GM23338 (cell line): Measurements from ENCODE around the gene IGSF6. TPM values are rescaled to one million over a fixed set of nuclear protein-coding genes. Genes with fewer than 3 reads are reported as not detected.

Experiments used
- ATAC-seq: fragments of 200-7000 bp; cut with Tn5 transposase; 3 replicates; pipeline ENCODE4 v1.9.1; 2020
- DNase-seq: peaks from one replicate; pipeline ENCODE4 v3.0.0-alpha.2; 2015; ENCODE audit warnings: low spot score
- H2AFZ ChIP-seq: fragments of 200-600 bp; sonication (generic); 2 replicates; pipeline ENCODE4 v1.8.0; 2016; ENCODE audit warnings: antibody characterized with exemption, mild to moderate bottlenecking, moderate library complexity
- H3F3A ChIP-seq: fragments of 200-600 bp; sonication (generic); replicated peaks from 2 replicates; pipeline ENCODE4 v1.8.0; 2017; ENCODE audit warnings: antibody characterized with exemption, mixed run types, low read depth
- H3K27ac ChIP-seq: fragments of 200-600 bp; sonication (generic); 2 replicates; pipeline ENCODE4 v1.6.1; 2016; ENCODE audit warnings: low read depth
- H3K27me3 ChIP-seq: fragments of 200-600 bp; sonication (generic); 2 replicates; pipeline ENCODE4 v1.8.0; 2016; ENCODE audit warnings: mild to moderate bottlenecking, mixed run types, moderate library complexity; ENCODE audit not compliant: insufficient read depth
- H3K36me3 ChIP-seq: fragments of 200-600 bp; sonication (generic); 2 replicates; pipeline ENCODE4 v1.8.0; 2016; ENCODE audit warnings: mild to moderate bottlenecking; ENCODE audit not compliant: insufficient read depth
- H3K4me1 ChIP-seq: fragments of 200-600 bp; sonication (generic); 2 replicates; pipeline ENCODE4 v1.8.0; 2016; ENCODE audit warnings: mild to moderate bottlenecking, moderate library complexity; ENCODE audit not compliant: insufficient read depth
- H3K4me2 ChIP-seq: fragments of 200-600 bp; sonication (generic); 2 replicates; pipeline ENCODE4 v1.7.1; 2017; ENCODE audit warnings: mixed run types
- H3K4me3 ChIP-seq: fragments of 200-600 bp; sonication (generic); 2 replicates; pipeline ENCODE4 v1.6.1; 2016; ENCODE audit warnings: mixed run types
- H3K79me2 ChIP-seq: fragments of 200-600 bp; sonication (generic); replicated peaks from 2 replicates; pipeline ENCODE4 v1.8.0; 2017; ENCODE audit warnings: mild to moderate bottlenecking; ENCODE audit not compliant: insufficient read depth
- H3K9me2 ChIP-seq: fragments of 200-600 bp; sonication (generic); 2 replicates; pipeline ENCODE4 v1.8.0; 2017; ENCODE audit not compliant: insufficient read depth
- H4K20me1 ChIP-seq: fragments of 200-600 bp; sonication (generic); replicated peaks from 2 replicates; pipeline ENCODE4 v1.8.0; 2017; ENCODE audit warnings: mild to moderate bottlenecking; ENCODE audit not compliant: insufficient read depth
- H3K27ac Mint-ChIP-seq: 2 replicates; pipeline ENCODE4 v1.8.0; 2020; ENCODE audit warnings: inconsistent platforms, mild to moderate bottlenecking, moderate library complexity, mixed read lengths
- H3K27me3 Mint-ChIP-seq: 3 replicates; pipeline ENCODE4 v1.8.0; 2022; ENCODE audit warnings: low read depth, mild to moderate bottlenecking, moderate library complexity, mixed read lengths, inconsistent platforms; ENCODE audit not compliant: insufficient read depth, poor library complexity
- H3K36me3 Mint-ChIP-seq: 3 replicates; pipeline ENCODE4 v1.8.0; 2021; ENCODE audit warnings: low read depth, mild to moderate bottlenecking, inconsistent platforms, moderate library complexity, mixed read lengths
- H3K4me1 Mint-ChIP-seq: 3 replicates; pipeline ENCODE4 v1.8.0; 2020; ENCODE audit warnings: mild to moderate bottlenecking, inconsistent platforms, mixed read lengths
- H3K4me3 Mint-ChIP-seq: 3 replicates; pipeline ENCODE4 v1.8.0; 2021; ENCODE audit warnings: moderate library complexity, mild to moderate bottlenecking, inconsistent platforms, mixed read lengths
- H3K9me3 Mint-ChIP-seq: 3 replicates; pipeline ENCODE4 v1.8.0; 2020; ENCODE audit warnings: moderate library complexity, mild to moderate bottlenecking, inconsistent platforms, mixed read lengths
- CREB1 ChIP-seq: fragments of 250-450 bp; sonication (Bioruptor Pico); IDR thresholded peaks from 2 replicates; pipeline ENCODE4 v1.5.0; 2020; ENCODE audit warnings: low read depth, mild to moderate bottlenecking, moderate library complexity
- CTCF ChIP-seq, 2 experiments: fragments of 200-600 bp in 1 of 2; sonication (generic) in 1 of 2; conservative IDR thresholded peaks; 2 replicates each; pipeline versions ENCODE4 v1.5.1 to v1.6.1; 2016 to 2017; ENCODE audit warnings: antibody characterized with exemption in 2 of 2, low read depth in 2 of 2, mild to moderate bottlenecking in 2 of 2, moderate library complexity in 1 of 2
- EZH2phosphoT487 ChIP-seq: fragments of 200-600 bp; sonication (generic); IDR thresholded peaks from one replicate; pipeline ENCODE4 v1.8.1; 2018; ENCODE audit warnings: antibody characterized with exemption; ENCODE audit not compliant: unreplicated experiment
- JUNB ChIP-seq: IDR thresholded peaks from one replicate; pipeline ENCODE4 v1.6.1; 2016; ENCODE audit warnings: antibody characterized with exemption; ENCODE audit not compliant: unreplicated experiment
- STAT1 ChIP-seq: IDR thresholded peaks from one replicate; pipeline ENCODE4 v1.6.1; 2016; ENCODE audit warnings: antibody characterized with exemption; ENCODE audit not compliant: unreplicated experiment
- ZNF114 ChIP-seq: fragments of 250-450 bp; sonication (Bioruptor Pico); IDR thresholded peaks from 2 replicates; pipeline ENCODE4 v1.5.0; 2020; ENCODE audit warnings: mild to moderate bottlenecking, moderate library complexity
- ZNF331 ChIP-seq: fragments of 250-450 bp; sonication (Bioruptor Pico); IDR thresholded peaks from 2 replicates; pipeline ENCODE4 v1.5.0; 2020; ENCODE audit warnings: low read depth, mild to moderate bottlenecking, moderate library complexity
- polyA plus RNA-seq: library from polyadenylated mRNA; unstranded; fragments of >200 nt; fragmentation: Nextera tagmentation; extraction: Ambion mirVana; gene quantifications from 2 replicates; pipeline ENCODE4 v1.2.1, GENCODE V29; 2016
- total RNA-seq: library from RNA; depleted of rRNA; stranded (reverse); fragments of >200 nt; shearing (Covaris generic); gene quantifications from 2 replicates; pipeline ENCODE4 v1.2.3, GENCODE V29; 2014
- TF ChIP-seq, protein P1 (sequence below): fragments of 250-450 bp; sonication (Bioruptor Pico); IDR thresholded peaks from 2 replicates; pipeline ENCODE4 v1.5.0; 2020; ENCODE audit warnings: mild to moderate bottlenecking, moderate library complexity
- TF ChIP-seq, protein P2 (sequence below): IDR thresholded peaks from one replicate; pipeline ENCODE4 v1.6.1; 2018; ENCODE audit warnings: antibody characterized with exemption; ENCODE audit not compliant: unreplicated experiment

The IGSF6 gene
- total and polyA plus RNA-seq, 2 experiments from 2014 or later: 0.19 TPM; not detected in 1

- H3K36me3 ChIP-seq: 0 out of 2 replicates have a peak, but pooled peaks cover 5% of the 10 kb centered on the region
- H3K9me2 ChIP-seq: no peaks in the 10 kb centered on the region
- peaks cover 57% of the 10 kb centered on the region for H3K79me2 ChIP-seq
- no peaks in the 10 kb centered on the region for H3F3A ChIP-seq
- H4K20me1 ChIP-seq: peaks cover 12% of the 10 kb centered on the region
- H3K4me1 Mint-ChIP-seq: peaks cover 6% of the 10 kb centered on the region; the same call in 2 of the 3 replicates
- DNase-seq (no peak), ATAC-seq (no peak)
- no peak overlapping the region for H2AFZ ChIP-seq
- H3K36me3 Mint-ChIP-seq: peaks cover 15% of the 10 kb centered on the region
- no peaks in the 10 kb centered on the region for H3K27me3 ChIP-seq
- H3K27ac Mint-ChIP-seq: no peak overlapping the region
- no peak overlapping the region for H3K4me3 Mint-ChIP-seq
- no peak overlapping the region for H3K4me2 ChIP-seq
- H3K27ac ChIP-seq: no peak overlapping the region
- H3K9me3 Mint-ChIP-seq: no peaks in the 10 kb centered on the region
- no peak for TF ChIP-seq CREB1 (CRISPR knock-in tag)
- no peak for TF ChIP-seq EZH2phosphoT487
- TF ChIP-seq ZNF114 (CRISPR knock-in tag): no peak
- H3K4me3 ChIP-seq: no peak overlapping the region
- 0 out of 2 replicates have a peak, but pooled peaks cover under 1% of the 10 kb centered on the region for H3K4me1 ChIP-seq
- peaks cover 2% of the 10 kb centered on the region for H3K27me3 Mint-ChIP-seq
These were observed 34.8 kb downstream of the IGSF6 start for GRCh38 chr16:21617607-21618006.

GRCh38 chr16:21614896-21615295 lies 37.5 kb downstream of the IGSF6 start:
- TF ChIP-seq STAT1: no peak
- TF ChIP-seq, protein P1, sequence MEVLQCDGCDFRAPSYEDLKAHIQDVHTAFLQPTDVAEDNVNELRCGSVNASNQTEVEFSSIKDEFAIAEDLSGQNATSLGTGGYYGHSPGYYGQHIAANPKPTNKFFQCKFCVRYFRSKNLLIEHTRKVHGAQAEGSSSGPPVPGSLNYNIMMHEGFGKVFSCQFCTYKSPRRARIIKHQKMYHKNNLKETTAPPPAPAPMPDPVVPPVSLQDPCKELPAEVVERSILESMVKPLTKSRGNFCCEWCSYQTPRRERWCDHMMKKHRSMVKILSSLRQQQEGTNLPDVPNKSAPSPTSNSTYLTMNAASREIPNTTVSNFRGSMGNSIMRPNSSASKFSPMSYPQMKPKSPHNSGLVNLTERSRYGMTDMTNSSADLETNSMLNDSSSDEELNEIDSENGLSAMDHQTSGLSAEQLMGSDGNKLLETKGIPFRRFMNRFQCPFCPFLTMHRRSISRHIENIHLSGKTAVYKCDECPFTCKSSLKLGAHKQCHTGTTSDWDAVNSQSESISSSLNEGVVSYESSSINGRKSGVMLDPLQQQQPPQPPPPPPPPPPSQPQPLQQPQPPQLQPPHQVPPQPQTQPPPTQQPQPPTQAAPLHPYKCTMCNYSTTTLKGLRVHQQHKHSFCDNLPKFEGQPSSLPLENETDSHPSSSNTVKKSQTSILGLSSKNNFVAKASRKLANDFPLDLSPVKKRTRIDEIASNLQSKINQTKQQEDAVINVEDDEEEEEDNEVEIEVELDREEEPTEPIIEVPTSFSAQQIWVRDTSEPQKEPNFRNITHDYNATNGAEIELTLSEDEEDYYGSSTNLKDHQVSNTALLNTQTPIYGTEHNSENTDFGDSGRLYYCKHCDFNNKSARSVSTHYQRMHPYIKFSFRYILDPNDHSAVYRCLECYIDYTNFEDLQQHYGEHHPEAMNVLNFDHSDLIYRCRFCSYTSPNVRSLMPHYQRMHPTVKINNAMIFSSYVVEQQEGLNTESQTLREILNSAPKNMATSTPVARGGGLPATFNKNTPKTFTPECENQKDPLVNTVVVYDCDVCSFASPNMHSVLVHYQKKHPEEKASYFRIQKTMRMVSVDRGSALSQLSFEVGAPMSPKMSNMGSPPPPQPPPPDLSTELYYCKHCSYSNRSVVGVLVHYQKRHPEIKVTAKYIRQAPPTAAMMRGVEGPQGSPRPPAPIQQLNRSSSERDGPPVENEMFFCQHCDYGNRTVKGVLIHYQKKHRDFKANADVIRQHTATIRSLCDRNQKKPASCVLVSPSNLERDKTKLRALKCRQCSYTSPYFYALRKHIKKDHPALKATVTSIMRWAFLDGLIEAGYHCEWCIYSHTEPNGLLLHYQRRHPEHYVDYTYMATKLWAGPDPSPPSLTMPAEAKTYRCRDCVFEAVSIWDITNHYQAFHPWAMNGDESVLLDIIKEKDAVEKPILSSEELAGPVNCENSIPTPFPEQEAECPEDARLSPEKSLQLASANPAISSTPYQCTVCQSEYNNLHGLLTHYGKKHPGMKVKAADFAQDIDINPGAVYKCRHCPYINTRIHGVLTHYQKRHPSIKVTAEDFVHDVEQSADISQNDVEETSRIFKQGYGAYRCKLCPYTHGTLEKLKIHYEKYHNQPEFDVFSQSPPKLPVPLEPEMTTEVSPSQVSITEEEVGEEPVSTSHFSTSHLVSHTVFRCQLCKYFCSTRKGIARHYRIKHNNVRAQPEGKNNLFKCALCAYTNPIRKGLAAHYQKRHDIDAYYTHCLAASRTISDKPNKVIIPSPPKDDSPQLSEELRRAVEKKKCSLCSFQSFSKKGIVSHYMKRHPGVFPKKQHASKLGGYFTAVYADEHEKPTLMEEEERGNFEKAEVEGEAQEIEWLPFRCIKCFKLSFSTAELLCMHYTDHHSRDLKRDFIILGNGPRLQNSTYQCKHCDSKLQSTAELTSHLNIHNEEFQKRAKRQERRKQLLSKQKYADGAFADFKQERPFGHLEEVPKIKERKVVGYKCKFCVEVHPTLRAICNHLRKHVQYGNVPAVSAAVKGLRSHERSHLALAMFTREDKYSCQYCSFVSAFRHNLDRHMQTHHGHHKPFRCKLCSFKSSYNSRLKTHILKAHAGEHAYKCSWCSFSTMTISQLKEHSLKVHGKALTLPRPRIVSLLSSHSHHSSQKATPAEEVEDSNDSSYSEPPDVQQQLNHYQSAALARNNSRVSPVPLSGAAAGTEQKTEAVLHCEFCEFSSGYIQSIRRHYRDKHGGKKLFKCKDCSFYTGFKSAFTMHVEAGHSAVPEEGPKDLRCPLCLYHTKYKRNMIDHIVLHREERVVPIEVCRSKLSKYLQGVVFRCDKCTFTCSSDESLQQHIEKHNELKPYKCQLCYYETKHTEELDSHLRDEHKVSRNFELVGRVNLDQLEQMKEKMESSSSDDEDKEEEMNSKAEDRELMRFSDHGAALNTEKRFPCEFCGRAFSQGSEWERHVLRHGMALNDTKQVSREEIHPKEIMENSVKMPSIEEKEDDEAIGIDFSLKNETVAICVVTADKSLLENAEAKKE (CRISPR knock-in tag): no peak
- TF ChIP-seq JUNB: no peak
- no peak for TF ChIP-seq EZH2phosphoT487
- peak; percentile 31 to 54 for TF ChIP-seq CTCF (conservative IDR thresholded peaks at IDR 0.05; ENCODE audit: low read depth in 2 of 2)
- TF ChIP-seq ZNF331 (CRISPR knock-in tag): no peak
- TF ChIP-seq, protein P2, sequence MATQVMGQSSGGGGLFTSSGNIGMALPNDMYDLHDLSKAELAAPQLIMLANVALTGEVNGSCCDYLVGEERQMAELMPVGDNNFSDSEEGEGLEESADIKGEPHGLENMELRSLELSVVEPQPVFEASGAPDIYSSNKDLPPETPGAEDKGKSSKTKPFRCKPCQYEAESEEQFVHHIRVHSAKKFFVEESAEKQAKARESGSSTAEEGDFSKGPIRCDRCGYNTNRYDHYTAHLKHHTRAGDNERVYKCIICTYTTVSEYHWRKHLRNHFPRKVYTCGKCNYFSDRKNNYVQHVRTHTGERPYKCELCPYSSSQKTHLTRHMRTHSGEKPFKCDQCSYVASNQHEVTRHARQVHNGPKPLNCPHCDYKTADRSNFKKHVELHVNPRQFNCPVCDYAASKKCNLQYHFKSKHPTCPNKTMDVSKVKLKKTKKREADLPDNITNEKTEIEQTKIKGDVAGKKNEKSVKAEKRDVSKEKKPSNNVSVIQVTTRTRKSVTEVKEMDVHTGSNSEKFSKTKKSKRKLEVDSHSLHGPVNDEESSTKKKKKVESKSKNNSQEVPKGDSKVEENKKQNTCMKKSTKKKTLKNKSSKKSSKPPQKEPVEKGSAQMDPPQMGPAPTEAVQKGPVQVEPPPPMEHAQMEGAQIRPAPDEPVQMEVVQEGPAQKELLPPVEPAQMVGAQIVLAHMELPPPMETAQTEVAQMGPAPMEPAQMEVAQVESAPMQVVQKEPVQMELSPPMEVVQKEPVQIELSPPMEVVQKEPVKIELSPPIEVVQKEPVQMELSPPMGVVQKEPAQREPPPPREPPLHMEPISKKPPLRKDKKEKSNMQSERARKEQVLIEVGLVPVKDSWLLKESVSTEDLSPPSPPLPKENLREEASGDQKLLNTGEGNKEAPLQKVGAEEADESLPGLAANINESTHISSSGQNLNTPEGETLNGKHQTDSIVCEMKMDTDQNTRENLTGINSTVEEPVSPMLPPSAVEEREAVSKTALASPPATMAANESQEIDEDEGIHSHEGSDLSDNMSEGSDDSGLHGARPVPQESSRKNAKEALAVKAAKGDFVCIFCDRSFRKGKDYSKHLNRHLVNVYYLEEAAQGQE: no peak
- no peaks in the 10 kb centered on the region for H3F3A ChIP-seq
- Mint-ChIP-seq H3K36me3 (peaks cover 15% of the 10 kb centered on the region), H3K4me3 (no peak overlapping the region), H3K27ac (no peak overlapping the region), H3K9me3 (no peaks in the 10 kb centered on the region), H3K4me1 (peaks cover 31% of the 10 kb centered on the region), H3K27me3 (peaks cover 3% of the 10 kb centered on the region)
- H3K4me2 ChIP-seq: no peak overlapping the region
- ATAC-seq (peak; percentile 27; the same call in 1 of the 3 replicates), DNase-seq (peak; percentile 38)
- H3K27me3 ChIP-seq: no peaks in the 10 kb centered on the region
- H3K36me3 ChIP-seq: 0 out of 2 replicates have a peak, but pooled peaks cover 5% of the 10 kb centered on the region
- peaks cover 84% of the 10 kb centered on the region for H3K79me2 ChIP-seq
- no peaks in the 10 kb centered on the region for H3K9me2 ChIP-seq
- no peak overlapping the region for H3K4me3 ChIP-seq
- peaks cover 28% of the 10 kb centered on the region for H3K4me1 ChIP-seq
- no peak overlapping the region for H2AFZ ChIP-seq
- peaks cover 20% of the 10 kb centered on the region for H4K20me1 ChIP-seq
- H3K27ac ChIP-seq: no peak overlapping the region
